HG03575 (cell line): ENCODE data around the gene CTDSPL2.
"Not testable (repeated sequence)": the region's sequence is repeated elsewhere in the genome, so short reads cannot be mapped to it uniquely, and the experiment has no call there.

Experiments
- ATAC-seq: cut with Tn5 transposase; IDR thresholded peaks from one replicate; pipeline ENCODE4 v1.9.1; 2021; ENCODE audit not compliant: unreplicated experiment, insufficient number of reproducible peaks, low FRiP score; ENCODE audit errors: extremely low read depth

The CTDSPL2 gene

GRCh38 chr15:44535523-44536301 is 108.3 kb downstream of the CTDSPL2 start:
- ATAC-seq = no peak

- peak; percentile 20 for ATAC-seq
These were observed 109.0 kb downstream of the CTDSPL2 start for GRCh38 chr15:44536302-44536961.

GRCh38 chr15:44536962-44537734 is 109.7 kb downstream of the CTDSPL2 start, which contains the start of gene EIF3J:
Gene EIF3J (plus strand): TSS chr15:44537147. CDS start chr15:44537195, 48 bp downstream.
- peak; percentile 52 for ATAC-seq

- no peak for ATAC-seq
These were observed 110.4 kb downstream of the CTDSPL2 start for GRCh38 chr15:44537735-44538240.

- ATAC-seq = no peak
These were observed 114.0 kb downstream of the CTDSPL2 start for GRCh38 chr15:44541282-44541958.

GRCh38 chr15:44542596-44542995 is 115.2 kb downstream of the CTDSPL2 start:
- no peak for ATAC-seq

- ATAC-seq = not testable (repeated sequence)
These were observed 117.3 kb downstream of the CTDSPL2 start for GRCh38 chr15:44544745-44545144.

- no peak for ATAC-seq
These were observed 118.7 kb downstream of the CTDSPL2 start for GRCh38 chr15:44545913-44546802.

- not testable (repeated sequence) for ATAC-seq
These were observed 121.7 kb downstream of the CTDSPL2 start for GRCh38 chr15:44549152-44549551.

GRCh38 chr15:44550256-44550655 is 122.8 kb downstream of the CTDSPL2 start:
- no peak for ATAC-seq

GRCh38 chr15:44550734-44551133 is 123.3 kb downstream of the CTDSPL2 start:
- ATAC-seq = no peak

GRCh38 chr15:44554934-44555723 is 127.7 kb downstream of the CTDSPL2 start:
- no peak for ATAC-seq

GRCh38 chr15:44560926-44561325 is 133.5 kb downstream of the CTDSPL2 start:
- not testable (repeated sequence) for ATAC-seq

- ATAC-seq = no peak
These were observed 138.1 kb downstream of the CTDSPL2 start for GRCh38 chr15:44565387-44566154.

- ATAC-seq = no peak
These were observed 138.7 kb downstream of the CTDSPL2 start for GRCh38 chr15:44566155-44566540.

- no peak for ATAC-seq
These were observed 140.9 kb downstream of the CTDSPL2 start for GRCh38 chr15:44568338-44568737.

GRCh38 chr15:44569316-44569715 is 141.9 kb downstream of the CTDSPL2 start:
- ATAC-seq = no peak
